ENCODE data around the gene PLK5. TPM values are rescaled to one million over a fixed set of nuclear protein-coding genes. Genes with fewer than 3 reads are reported as not detected.

PLK5 gene
- total and polyA plus RNA-seq, 7 donors: 0.32 to 0.36 TPM; not detected in 5

- Histone ChIP-seq H3K4me1 (peaks cover 0 to 22% (median 15%) of the 10 kb centered on the region in 4 donors), H3K27me3 (peaks cover 0 to 22% (median 5%) of the 10 kb centered on the region in 3 donors), H3K9me3 (no peaks in the 10 kb centered on the region), H3K36me3 (peaks cover 0 to 19% (median 0%) of the 10 kb centered on the region in 4 donors), H3K4me3 (peak within 1 kb of the TSS; percentile 77 to 99 (median 88)), H3K27ac (peak within 1 kb of the TSS; percentile 67 to 77 (median 72))
- 1% methylated on average over 71 of the region's 71 CpGs for WGBS, 2 donors
- DNase-seq: peak; percentile 97
- intact Hi-C loops (cut with DNase I): no loop called here
- peak; percentile 27 to 60 for TF ChIP-seq POLR2A (IDR thresholded peaks at IDR 0.05)
- peak in 1 of 4 donors; percentile 6 for TF ChIP-seq EP300 (IDR thresholded peaks at IDR 0.05)
- peak; percentile 78 to 91 (median 86) for TF ChIP-seq POLR2AphosphoS5 (IDR thresholded peaks at IDR 0.05)
- TF ChIP-seq, protein P1, sequence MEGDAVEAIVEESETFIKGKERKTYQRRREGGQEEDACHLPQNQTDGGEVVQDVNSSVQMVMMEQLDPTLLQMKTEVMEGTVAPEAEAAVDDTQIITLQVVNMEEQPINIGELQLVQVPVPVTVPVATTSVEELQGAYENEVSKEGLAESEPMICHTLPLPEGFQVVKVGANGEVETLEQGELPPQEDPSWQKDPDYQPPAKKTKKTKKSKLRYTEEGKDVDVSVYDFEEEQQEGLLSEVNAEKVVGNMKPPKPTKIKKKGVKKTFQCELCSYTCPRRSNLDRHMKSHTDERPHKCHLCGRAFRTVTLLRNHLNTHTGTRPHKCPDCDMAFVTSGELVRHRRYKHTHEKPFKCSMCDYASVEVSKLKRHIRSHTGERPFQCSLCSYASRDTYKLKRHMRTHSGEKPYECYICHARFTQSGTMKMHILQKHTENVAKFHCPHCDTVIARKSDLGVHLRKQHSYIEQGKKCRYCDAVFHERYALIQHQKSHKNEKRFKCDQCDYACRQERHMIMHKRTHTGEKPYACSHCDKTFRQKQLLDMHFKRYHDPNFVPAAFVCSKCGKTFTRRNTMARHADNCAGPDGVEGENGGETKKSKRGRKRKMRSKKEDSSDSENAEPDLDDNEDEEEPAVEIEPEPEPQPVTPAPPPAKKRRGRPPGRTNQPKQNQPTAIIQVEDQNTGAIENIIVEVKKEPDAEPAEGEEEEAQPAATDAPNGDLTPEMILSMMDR (IDR thresholded peaks at IDR 0.05): no peak
Measured at GRCh38 chr19:1478934-1479707, 44.8 kb upstream of the PLK5 start, which contains the start of gene C19orf25. Gene C19orf25 (minus strand): TSS chr19:1479215. CDS start chr19:1478903, 312 bp downstream.

- H3K27ac ChIP-seq: no peak overlapping the region
- peaks cover 0 to 22% (median 15%) of the 10 kb centered on the region in 4 donors for H3K4me1 ChIP-seq
- WGBS, 2 donors: 86 to 89% methylated on average over 26 of the region's 26 CpGs
- peak; percentile 62 for DNase-seq
- H3K9me3 ChIP-seq: no peaks in the 10 kb centered on the region
- H3K4me3 ChIP-seq: no peak overlapping the region
- intact Hi-C loops (cut with DNase I): no loop called here
- H3K27me3 ChIP-seq: peaks cover 0 to 3% (median 0%) of the 10 kb centered on the region in 3 donors
- no peak for TF ChIP-seq POLR2AphosphoS5 (IDR thresholded peaks at IDR 0.05)
- TF ChIP-seq EP300 (IDR thresholded peaks at IDR 0.05): no peak
- TF ChIP-seq POLR2A (IDR thresholded peaks at IDR 0.05): no peak
- TF ChIP-seq, protein P1 (IDR thresholded peaks at IDR 0.05): no peak
- peaks cover 0 to 4% (median 0%) of the 10 kb centered on the region in 4 donors for H3K36me3 ChIP-seq
Measured at GRCh38 chr19:1481224-1481892, 42.5 kb upstream of the PLK5 start.

DNA sequence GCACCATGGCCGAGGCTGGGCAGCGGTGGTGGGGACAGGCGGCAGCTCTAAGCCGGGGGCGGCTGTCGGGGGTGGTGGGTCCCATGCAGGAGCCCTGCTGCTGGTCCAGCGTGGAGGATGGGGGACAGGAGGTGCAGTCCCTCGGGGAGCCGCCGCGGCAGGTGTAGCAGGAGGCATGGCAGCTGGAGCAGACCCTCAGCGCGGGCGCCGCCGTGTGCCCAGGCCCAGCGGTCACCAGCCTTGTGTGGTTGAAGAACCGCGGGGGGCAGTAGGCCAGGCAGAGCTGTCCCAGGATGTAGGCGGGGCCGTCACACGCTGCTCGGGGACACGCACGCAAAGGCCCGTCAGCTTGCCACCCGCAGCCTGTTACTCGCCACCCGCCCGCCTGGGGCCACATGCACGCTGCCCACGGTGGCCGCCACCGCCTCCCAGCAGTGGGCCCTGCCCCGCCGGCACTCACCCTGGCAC, 42.0 kb upstream of the PLK5 start:
- Histone ChIP-seq H3K27me3 (no peaks in the 10 kb centered on the region), H3K9me3 (no peaks in the 10 kb centered on the region), H3K36me3 (peaks cover 0 to 4% (median 0%) of the 10 kb centered on the region in 4 donors), H3K4me3 (no peak overlapping the region), H3K4me1 (peaks cover 0 to 22% (median 15%) of the 10 kb centered on the region in 4 donors), H3K27ac (no peak overlapping the region)
- WGBS, 2 donors: 94 to 95% methylated on average over 36 of the region's 36 CpGs
- DNase-seq: peak; percentile 65
- TF ChIP-seq POLR2A (IDR thresholded peaks at IDR 0.05) (no peak), POLR2AphosphoS5 (IDR thresholded peaks at IDR 0.05) (no peak), EP300 (IDR thresholded peaks at IDR 0.05) (no peak)
- TF ChIP-seq, protein P1 (IDR thresholded peaks at IDR 0.05): no peak
- intact Hi-C loops (cut with DNase I): no loop called here

GRCh38 chr19:1482361-1483130, 41.3 kb upstream of the PLK5 start:
- intact Hi-C loops (cut with DNase I): no loop called here
- TF ChIP-seq EP300 (IDR thresholded peaks at IDR 0.05) (no peak), POLR2A (IDR thresholded peaks at IDR 0.05) (no peak), POLR2AphosphoS5 (IDR thresholded peaks at IDR 0.05) (no peak)
- TF ChIP-seq, protein P1 (IDR thresholded peaks at IDR 0.05): no peak

More at GRCh38 chr19:1482361-1483130, 41.3 kb upstream of the PLK5 start:
- no peaks in the 10 kb centered on the region for H3K9me3 ChIP-seq
- peaks cover 0 to 20% (median 14%) of the 10 kb centered on the region in 4 donors for H3K4me1 ChIP-seq
- no peak overlapping the region for H3K27ac ChIP-seq
- no peak for DNase-seq
- 86 to 89% methylated on average over 37 of the region's 37 CpGs for WGBS, 2 donors
- no peaks in the 10 kb centered on the region for H3K36me3 ChIP-seq
- H3K4me3 ChIP-seq: no peak overlapping the region
- no peaks in the 10 kb centered on the region for H3K27me3 ChIP-seq
